GM13977 (cell line): ENCODE measurements around the gene TBC1D7.

Experiments used
- DNase-seq: peaks from one replicate; pipeline ENCODE4 v3.0.0; 2012; ENCODE audit warnings: low spot score
- in situ Hi-C: fragments of 300-500 bp; cut with MboI; formaldehyde crosslinking; loops from one replicate; pipeline ENCODE4 v1.12.0; 2022; ENCODE audit warnings: low sequenced_read_pairs, low pct_unique_long_range_greater_than_20kb, mixed read lengths, inconsistent platforms; ENCODE audit not compliant: unreplicated experiment
- TF ChIP-seq, protein P1 (sequence below): IDR thresholded peaks from 2 replicates; pipeline ENCODE4 v1.5.1; 2012; ENCODE audit warnings: mild to moderate bottlenecking, control low read depth; ENCODE audit not compliant: insufficient read depth; ENCODE audit errors: extremely low read depth, missing control alignments

The TBC1D7 gene

DNA sequence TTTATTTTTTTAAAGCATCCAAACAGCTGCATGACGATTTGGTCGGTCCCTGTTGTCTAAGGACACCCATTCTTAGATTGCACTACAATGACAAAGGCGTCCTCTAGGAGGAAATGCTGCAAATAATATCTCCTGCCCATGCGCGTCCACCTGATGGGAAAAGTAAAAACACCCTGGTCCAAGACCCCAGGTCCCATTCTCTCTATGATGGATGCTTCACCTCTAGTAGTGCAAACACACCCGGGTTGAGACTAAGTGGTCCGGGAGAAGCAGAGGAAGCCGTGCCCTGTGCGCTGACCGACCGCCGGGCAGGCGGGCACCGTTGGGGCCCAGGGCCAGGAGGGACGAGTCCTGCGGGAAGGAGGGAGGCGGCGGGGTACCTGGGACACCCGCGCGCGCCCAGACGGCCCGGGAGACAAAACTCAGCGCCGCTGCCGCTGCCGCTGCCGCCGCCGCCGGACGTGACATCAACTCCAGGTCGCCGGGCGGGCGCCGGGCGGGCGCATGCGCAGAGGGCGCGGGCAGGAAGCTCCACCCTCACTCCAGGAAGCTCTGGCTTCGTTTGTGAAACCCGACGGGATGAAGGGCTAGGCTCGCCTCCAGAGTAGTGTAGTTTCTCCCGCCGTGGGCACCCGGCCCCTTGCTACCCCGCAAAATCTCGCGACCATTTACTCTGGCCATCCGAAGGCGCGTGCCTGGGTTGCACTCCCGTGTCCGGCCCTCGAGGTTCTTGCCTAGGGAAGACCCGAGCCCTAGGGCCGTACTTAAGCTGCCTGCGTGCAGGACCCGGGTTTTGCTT, at the start of gene TBC1D7:
Gene TBC1D7 (minus strand): TSS at position 462 of the 799 bp plus-strand sequence. CDS start 1,639 bp downstream, outside the sequence.
- in situ Hi-C loops: loop anchor here (25.0 kb wide), 1 partner anchor 416 kb away; no protein-coding TSS in a partner anchor
- peak; percentile 92 for DNase-seq

DNA sequence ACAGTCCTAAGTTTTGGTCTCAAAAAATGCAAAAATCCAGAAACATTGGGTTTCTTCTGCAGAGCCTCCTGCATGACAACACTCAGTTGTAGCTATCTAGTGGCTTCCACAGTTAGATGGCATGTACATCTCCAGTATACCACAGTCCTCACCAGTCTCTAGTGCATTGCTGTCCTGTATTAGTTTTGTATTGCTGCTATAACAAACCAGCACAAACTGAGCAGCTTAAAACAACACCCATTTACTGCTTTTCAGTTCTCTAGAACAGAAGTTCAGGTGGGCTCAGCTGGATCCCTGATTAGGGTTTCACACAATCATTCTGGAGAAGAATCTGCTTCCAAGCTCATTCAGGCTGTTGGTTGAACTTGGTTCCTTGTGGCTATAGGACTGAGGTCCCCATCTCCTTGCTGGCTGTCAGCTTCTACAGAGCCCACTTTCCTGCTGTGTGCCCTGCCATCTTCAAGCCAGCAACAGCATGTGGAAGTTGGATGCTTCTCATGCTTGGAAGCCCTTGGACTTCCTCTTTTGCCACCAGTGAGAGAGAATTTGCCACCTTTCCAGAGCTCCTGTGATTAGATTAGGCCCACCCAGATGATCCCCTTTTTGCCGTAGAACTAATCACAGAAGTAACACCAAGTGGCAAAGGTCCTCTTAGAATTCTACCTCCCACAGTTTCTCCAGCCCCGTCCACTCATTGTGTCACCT, 48.9 kb upstream of the TBC1D7 start:
- DNase-seq: no peak
- in situ Hi-C loops: no loop called here
- TF ChIP-seq, protein P1, sequence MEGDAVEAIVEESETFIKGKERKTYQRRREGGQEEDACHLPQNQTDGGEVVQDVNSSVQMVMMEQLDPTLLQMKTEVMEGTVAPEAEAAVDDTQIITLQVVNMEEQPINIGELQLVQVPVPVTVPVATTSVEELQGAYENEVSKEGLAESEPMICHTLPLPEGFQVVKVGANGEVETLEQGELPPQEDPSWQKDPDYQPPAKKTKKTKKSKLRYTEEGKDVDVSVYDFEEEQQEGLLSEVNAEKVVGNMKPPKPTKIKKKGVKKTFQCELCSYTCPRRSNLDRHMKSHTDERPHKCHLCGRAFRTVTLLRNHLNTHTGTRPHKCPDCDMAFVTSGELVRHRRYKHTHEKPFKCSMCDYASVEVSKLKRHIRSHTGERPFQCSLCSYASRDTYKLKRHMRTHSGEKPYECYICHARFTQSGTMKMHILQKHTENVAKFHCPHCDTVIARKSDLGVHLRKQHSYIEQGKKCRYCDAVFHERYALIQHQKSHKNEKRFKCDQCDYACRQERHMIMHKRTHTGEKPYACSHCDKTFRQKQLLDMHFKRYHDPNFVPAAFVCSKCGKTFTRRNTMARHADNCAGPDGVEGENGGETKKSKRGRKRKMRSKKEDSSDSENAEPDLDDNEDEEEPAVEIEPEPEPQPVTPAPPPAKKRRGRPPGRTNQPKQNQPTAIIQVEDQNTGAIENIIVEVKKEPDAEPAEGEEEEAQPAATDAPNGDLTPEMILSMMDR: no peak

More for the DNA sequence above, at the start of gene TBC1D7:
- TF ChIP-seq, protein P1: no peak

- TF ChIP-seq, protein P1: no peak
- DNase-seq: peak; percentile 63
- in situ Hi-C loops: no loop called here
These were observed 47.1 kb upstream of the TBC1D7 start for GRCh38 chr6:13375360-13375878.

DNA sequence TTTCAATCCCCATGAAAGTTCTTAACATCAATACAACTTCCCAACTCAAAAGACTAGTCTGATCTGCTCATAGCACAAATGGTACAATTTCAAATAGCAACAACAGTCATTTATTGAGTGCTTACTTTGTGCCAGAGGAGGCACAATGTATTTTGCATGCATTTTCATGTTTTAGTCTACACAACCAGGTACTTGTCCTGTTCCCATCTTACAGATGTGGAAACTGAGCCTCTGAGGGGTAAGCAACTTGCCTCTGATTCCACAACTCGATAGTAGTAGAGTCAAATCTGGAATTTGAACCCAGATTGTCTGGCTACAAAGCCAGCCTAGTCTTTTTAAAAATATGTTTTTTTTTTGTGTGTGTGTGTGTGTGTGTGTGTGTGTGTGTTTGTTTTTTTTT, 45.6 kb upstream of the TBC1D7 start:
- in situ Hi-C loops: no loop called here
- TF ChIP-seq, protein P1: no peak

DNA sequence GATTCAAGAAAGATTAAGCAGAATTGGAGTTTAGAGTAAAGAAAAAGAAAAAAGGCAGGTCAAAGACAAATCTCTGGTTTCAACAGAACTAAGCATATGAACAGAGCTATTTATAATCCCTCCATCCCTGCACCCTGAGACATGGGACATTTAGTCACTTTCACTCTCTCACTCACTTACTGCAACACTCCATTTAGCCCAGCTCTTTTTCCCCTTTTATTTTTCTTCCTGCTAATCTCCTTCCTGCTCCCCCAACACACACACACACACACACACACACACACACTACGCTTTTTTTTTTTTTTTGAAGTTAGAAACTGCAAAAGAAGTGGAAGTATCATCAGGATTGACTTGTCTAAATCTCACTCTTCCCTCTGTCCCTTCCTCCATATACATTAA, 45.1 kb upstream of the TBC1D7 start:
- no peak for DNase-seq
- TF ChIP-seq, protein P1: no peak
- in situ Hi-C loops: no loop called here

More for the DNA sequence above, 45.6 kb upstream of the TBC1D7 start:
- DNase-seq: no peak

GRCh38 chr6:13372688-13373487, 44.6 kb upstream of the TBC1D7 start:
- TF ChIP-seq, protein P1: no peak
- in situ Hi-C loops: no loop called here
- no peak for DNase-seq
